ELR (cell line): Measurements from ENCODE around the gene UBE2G2.

Experiments used
- DNase-seq: peaks from one replicate; pipeline ENCODE4 v3.0.0-alpha.2; 2015; ENCODE audit warnings: low read depth

Gene UBE2G2

GRCh38 chr21:44801468-44802395, at the start of gene UBE2G2:
UBE2G2 (minus strand) TSS chr21:44801820; CDS start chr21:44801748, 72 bp downstream.
- DNase-seq: peak; percentile 83

GRCh38 chr21:44850905-44851657, 49.5 kb upstream of the UBE2G2 start:
- no peak for DNase-seq

- no peak for DNase-seq
Observed at GRCh38 chr21:44850208-44850800, 48.7 kb upstream of the UBE2G2 start.

DNA sequence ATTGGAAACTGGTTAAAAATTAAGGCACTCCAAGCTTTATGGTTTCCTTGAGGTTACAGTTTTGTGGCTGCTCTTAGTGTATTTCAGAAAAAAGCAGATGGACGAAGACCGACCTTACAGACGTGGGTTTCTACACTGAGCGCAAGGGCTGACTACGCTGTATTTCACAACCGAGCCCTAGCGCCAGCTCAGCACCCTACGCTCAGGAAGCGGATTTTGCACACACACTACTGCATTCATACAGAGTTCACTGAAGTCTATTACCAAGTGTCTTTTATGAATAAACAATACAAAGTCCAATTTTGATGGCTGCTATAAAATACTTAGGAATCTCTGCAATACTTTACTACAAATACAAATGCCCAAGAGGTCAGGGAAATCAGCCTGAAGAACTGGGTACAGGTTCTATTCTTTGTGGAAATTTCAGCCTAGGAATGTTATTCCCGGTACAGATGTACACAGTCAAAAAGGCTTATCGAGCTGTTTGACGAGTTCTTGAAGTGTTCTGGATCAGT, 48.1 kb upstream of the UBE2G2 start:
- DNase-seq: no peak

DNA sequence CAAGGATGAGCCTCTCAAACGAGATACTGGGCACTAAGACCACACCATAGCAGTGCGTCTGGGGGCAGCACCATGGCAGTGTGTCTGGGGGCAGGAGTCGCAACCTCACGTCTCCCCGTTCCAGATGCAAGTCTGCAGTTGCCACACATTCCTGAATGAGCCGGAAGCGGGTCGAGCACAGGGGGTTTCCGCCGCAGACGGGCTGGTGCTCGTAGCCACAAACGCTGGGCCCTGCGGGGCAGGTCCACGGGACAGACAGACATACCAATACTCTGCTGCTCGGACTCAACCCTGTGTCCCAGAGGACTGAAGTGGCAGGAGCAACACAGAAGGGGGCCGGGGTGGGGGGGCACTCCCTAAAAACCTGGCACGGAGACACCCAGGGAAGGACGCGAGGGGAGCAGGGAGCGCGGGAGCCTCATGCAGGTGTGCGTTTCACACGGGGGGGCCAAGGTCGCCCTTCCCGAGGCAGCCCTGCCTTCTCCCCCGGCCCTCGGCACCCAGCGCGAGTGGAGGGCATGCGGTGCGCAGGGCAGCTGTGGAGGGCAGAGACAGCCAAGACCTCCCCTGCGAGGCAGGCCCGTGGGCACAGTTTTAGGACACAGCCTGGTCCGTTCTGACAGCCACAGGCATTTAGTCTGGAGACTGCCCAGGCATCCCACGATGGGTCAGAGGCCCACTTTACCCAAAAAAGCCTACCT, 47.4 kb upstream of the UBE2G2 start:
- no peak for DNase-seq

DNA sequence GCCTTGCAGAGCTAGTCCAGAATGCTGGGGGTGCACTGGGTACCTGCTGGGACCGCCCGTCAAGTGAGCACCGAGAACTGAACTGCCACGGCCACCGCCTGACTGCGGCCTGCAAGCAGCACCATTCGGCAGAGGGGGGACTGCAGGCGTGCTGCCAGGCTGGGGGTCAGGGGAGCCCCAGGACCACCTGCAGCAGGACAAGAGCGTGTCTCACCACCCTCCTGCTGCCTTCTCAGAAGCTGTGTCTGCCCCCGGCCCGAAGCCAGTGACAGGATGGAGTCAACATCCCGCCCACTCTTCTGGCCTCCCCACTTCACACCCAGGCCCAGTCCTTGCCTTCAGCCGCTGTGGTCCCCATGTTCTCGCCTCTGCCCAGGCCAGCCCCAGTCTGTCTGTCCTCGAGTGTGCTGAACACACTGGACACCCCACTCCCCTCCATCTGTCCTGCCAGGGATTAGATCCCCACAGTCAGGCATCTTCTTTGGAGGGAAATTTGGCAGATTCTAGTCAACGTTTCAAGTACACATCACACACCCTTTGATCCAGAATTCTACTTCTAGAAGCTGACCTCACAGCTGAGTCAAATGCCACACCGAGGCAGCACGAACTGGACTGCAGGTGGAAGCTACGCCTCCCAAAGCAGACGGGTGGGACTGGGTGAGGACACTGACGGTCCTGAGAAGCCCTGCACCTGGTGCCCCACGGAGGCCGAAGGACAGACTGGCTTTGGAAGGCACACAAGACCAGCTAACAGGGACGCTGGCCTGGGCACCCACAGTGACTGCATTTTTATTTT, 45.8 kb upstream of the UBE2G2 start:
- DNase-seq: no peak

DNA sequence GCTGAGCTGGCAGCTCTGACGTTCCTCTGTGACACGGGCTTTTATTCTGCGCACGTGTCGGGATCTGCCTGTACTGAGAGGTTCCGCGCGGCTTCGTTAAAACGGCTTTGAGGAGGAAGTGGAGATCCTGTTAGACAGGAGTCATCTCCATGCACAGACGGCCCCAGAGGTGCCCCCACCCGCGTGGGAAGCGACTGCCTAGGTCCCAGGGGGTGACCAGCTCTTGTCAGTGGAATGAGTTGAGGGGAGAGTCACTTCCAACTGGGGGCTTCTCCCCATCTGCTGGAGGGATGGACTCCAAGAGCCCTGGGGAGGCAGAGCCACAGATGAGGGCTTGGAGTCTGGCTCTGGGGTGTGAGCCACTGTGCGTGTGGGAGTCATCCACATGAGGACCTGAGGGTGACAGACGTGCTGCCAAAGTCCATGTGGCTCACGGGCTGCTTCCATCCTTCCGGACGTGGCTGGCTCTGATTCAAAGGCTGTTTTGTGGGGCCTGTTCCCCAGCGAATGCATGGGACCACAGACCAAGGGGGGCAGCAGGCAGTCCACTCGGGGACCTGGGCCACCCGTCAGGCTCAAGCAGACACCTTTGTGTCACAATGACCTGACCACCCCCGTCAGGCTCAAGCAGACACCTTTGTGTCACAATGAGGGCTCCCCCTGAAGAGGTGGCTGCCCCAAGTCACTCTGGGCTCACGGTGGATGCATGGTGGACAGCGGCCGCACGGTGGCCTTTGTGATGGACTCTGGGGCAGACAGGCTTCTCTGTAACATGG, 45.1 kb upstream of the UBE2G2 start:
- DNase-seq: peak; percentile 65

DNA sequence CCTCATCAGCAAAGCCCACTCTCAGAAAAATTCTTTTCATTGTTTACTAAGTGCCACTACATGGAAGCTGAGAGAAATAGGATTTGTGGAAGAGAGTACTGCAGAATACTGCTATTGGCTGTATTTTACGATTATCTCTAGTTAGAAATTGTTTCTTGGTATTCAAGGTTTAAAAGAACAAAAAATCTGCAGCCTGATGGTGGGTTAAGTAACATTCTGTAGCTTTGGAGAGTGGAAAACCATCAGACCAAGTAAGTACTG, 44.5 kb upstream of the UBE2G2 start:
- DNase-seq: no peak

GRCh38 chr21:44845418-44846223, 44.0 kb upstream of the UBE2G2 start:
- DNase-seq: peak; percentile 77

DNA sequence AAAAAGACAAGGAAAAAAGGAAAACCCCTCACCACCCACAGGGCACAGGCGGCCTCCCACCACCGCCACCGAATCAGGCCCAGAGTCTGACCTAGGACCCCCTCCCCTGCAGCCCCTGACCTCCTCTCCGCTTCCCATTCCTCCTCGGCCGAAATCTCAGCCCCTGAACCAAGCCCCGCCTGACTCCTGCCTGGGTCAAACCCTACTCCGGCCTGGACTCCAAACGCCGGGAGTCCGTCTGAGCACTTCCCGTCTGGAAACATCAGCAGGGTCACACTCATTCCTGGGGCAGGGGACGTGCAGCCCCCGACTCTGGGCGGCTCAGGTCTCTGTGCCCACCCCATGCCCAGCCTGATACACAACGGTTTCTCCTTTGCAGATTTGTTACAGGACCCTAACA, 42.6 kb upstream of the UBE2G2 start:
- no peak for DNase-seq

- no peak for DNase-seq
Observed at GRCh38 chr21:44842721-44843445, 41.3 kb upstream of the UBE2G2 start.

DNA sequence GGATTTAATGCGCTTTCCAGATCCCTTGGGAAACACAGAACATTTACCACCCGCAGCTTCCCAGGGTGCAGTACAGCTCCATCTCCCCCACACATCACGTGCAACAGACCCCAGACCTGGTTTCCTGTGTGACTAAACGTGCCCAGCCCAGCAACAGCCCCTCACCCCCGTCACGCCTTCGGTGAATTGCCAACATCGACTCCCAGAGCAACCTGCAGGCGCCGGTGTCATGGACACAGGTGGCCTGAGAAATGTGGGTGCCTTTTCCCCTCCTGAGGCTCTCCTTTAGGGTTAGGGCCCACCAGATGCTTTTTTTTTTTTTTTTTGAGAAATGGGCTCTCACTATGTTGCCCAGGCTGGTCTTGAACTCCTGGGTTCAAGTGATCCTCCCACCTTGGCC, 40.5 kb upstream of the UBE2G2 start:
- no peak for DNase-seq

GRCh38 chr21:44840771-44841170, 39.2 kb upstream of the UBE2G2 start:
- DNase-seq: no peak

- no peak for DNase-seq
Observed at GRCh38 chr21:44838951-44839350, 37.3 kb upstream of the UBE2G2 start.

DNA sequence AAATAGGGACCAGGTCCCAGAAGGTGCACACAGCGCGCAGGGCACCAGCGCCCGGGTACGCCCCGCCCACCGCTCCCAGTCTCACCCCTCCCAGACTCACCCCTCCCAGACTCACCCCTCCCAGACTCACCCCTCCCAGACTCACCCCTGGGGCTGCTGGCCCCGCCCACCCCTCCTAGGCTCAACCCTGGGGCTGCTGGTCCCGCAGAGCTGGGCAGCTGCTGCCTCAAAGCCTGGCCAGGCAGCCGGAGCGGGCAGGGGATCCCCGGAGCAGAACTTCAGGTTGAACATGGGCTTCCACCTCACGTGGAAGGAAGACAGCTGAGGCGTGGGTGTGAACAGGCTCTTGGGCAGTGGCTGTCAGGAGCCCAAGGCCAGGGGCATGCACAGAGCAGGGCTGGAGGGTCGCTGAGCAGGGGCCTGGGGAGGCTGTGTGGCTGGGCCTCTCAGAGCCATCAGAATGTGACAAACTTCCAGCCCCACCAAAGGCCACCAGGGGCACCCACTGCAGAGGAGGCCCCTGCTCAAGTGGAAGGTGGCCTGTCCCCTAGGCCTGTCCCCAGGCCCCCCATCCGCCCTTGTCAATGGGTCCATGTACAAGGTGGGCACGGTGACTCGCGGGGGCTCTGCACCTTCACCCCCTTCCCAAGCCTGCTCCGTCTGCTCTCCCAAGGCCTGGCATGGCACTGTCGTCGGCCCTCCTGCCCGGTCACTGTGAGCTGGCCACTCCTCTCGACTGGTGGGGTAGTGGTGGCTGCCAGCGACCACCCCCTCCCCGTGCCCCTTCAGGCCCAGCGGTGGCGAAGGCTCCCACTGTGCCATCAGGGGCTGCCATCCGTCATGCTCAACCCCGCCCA, 36.6 kb upstream of the UBE2G2 start:
- DNase-seq: no peak

DNA sequence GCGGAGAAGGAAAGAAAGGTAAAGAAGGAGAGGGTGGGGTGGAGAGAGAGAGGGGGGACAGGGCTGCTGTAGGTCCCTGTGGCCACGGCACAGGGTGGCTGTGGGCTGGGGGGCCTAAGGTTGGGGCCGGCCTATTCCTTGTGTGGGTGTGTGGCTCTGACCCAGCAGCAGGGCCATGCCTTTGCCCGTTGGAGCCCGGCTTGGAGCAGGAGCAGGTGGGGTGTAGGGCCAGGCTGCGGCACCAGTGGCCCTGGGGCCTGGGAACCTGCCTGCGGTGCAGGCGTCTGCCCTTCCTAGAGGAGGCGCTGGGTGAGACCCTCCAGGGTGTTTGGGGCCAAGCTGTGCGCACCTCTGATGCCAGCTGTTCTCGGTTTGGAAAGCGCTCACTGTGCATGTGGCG, 35.9 kb upstream of the UBE2G2 start:
- no peak for DNase-seq

- DNase-seq: peak; percentile 56
Observed at GRCh38 chr21:44836666-44837471, 35.2 kb upstream of the UBE2G2 start.
